HG03196 (cell line): Measurements from ENCODE around the gene LRRC37A2.
"Not testable (repeated sequence)": the region's sequence is repeated elsewhere in the genome, so short reads cannot be mapped to it uniquely, and the experiment has no call there.

ENCODE experiments used
- ATAC-seq: cut with Tn5 transposase; IDR thresholded peaks from one replicate; pipeline ENCODE4 v1.9.1; 2021; ENCODE audit not compliant: unreplicated experiment

LRRC37A2 gene

DNA sequence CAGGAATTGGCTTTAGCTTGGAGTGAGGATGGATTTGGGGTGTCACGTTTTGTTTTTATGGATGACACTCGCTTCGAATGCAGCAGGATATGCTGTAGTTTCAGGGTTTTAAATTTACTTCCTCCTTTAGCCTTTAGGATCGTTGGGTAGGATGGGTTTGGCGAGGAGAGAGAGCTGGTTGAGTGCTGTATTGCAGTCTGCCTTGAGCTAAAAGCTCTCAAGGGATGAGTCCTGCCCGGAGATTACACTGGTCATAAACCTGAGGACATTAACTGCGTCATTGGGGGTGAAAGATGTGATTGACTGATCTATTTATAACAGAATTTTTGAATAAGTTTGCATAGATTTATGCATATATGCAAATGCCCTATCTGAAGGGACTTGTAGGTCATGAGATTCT, 79.1 kb downstream of the LRRC37A2 start:
- ATAC-seq: not testable (repeated sequence)

GRCh38 chr17:46598344-46598931, 86.2 kb downstream of the LRRC37A2 start:
- ATAC-seq: not testable (repeated sequence)

GRCh38 chr17:46600767-46601166, 88.5 kb downstream of the LRRC37A2 start:
- not testable (repeated sequence) for ATAC-seq

DNA sequence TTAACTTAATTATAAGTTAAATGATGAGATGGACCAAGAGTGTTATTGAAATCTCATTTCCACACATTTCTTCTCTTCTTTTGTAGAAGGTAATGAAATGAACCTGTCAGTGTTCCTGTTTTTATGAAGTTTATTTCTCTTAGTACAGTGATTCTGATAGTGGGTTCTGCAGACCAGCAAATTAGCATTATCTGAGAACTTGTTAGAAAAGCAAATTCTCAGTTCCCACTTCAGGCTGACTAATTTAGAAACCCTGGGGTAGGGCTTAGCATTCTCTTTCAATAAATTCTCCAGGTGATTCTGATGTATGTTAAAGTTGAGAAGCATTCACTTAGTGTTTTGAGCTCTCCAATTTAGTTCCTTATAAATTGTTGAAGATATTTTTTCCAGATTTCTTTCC, 90.9 kb downstream of the LRRC37A2 start:
- ATAC-seq: peak; percentile 82
